ENCODE data around the gene MIF4GD. TPM values are rescaled to one million over a fixed set of nuclear protein-coding genes. Genes with fewer than 3 reads are reported as not detected.

The MIF4GD gene
- total RNA-seq, 1 experiment from 2014 or later, result 26.1 TPM

DNA sequence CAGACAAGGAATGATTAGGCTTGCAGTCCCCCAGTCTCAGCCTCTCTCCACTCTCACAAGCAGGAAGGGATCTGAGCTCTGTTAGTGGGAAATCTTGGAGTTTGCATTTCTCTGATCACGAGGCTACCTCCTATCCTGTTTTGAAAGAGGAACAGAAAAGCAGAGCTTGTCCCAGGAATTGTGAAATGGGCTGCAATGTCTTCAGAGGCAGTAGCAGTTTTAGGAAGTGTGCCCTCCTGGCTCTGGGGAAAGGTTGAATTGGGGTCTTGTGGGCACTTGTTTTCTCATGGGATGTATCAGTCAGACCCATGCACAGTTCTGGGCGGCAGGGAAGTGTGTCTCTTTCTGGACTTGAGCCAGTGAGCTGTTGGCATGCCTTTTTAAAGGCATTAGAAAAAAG, 42.7 kb downstream of the MIF4GD start:
- no peak overlapping the region for H3K27ac Mint-ChIP-seq
- H3K4me1 Mint-ChIP-seq, result no peaks in the 10 kb centered on the region
- H3K4me2 ChIP-seq (ENCODE audit: insufficient read depth, insufficient read length, low read length), result no peak overlapping the region
- H3K36me3 Mint-ChIP-seq (ENCODE audit: insufficient read depth in 1 of 3, low read depth in 3 of 3), result peaks cover 45 to 91% (median 86%) of the 10 kb centered on the region in 3 experiments
- H2BK5ac ChIP-seq (ENCODE audit: insufficient read length, low read length), result no peak overlapping the region
- no peak overlapping the region for H4K5ac ChIP-seq (ENCODE audit: insufficient read length, low read depth, low read length)
- no peak overlapping the region for H3K9ac ChIP-seq (ENCODE audit: extremely low read depth, insufficient read length, low read length)
- no peak overlapping the region for H2AK5ac ChIP-seq (ENCODE audit: insufficient read length, low read length)
- DNase-seq, result no peak
- TF ChIP-seq, protein P1, sequence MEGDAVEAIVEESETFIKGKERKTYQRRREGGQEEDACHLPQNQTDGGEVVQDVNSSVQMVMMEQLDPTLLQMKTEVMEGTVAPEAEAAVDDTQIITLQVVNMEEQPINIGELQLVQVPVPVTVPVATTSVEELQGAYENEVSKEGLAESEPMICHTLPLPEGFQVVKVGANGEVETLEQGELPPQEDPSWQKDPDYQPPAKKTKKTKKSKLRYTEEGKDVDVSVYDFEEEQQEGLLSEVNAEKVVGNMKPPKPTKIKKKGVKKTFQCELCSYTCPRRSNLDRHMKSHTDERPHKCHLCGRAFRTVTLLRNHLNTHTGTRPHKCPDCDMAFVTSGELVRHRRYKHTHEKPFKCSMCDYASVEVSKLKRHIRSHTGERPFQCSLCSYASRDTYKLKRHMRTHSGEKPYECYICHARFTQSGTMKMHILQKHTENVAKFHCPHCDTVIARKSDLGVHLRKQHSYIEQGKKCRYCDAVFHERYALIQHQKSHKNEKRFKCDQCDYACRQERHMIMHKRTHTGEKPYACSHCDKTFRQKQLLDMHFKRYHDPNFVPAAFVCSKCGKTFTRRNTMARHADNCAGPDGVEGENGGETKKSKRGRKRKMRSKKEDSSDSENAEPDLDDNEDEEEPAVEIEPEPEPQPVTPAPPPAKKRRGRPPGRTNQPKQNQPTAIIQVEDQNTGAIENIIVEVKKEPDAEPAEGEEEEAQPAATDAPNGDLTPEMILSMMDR (conservative IDR thresholded peaks at IDR 0.05), result no peak
- H2BK12ac ChIP-seq (ENCODE audit: insufficient read length, low read depth, low read length), result no peak overlapping the region
- no peaks in the 10 kb centered on the region for H3K23me2 ChIP-seq (ENCODE audit: insufficient read length, low read depth, low read length, poor library complexity, severe bottlenecking)
- H3K9me3 Mint-ChIP-seq, result no peaks in the 10 kb centered on the region
- no peak overlapping the region for H3K23ac ChIP-seq (ENCODE audit: insufficient read length, low read depth, low read length)
- H4K91ac ChIP-seq (ENCODE audit: insufficient read length, low read depth, low read length), result no peak overlapping the region
- no peaks in the 10 kb centered on the region for H3K9me3 ChIP-seq (ENCODE audit: control insufficient read depth, low read depth, low read length)
- H2AFZ ChIP-seq (ENCODE audit: low read length), result no peak overlapping the region
- no peak overlapping the region for H2BK20ac ChIP-seq (ENCODE audit: low read depth, low read length, poor library complexity, severe bottlenecking)
- WGBS (ENCODE audit: extremely low coverage, insufficient read length, low lambda C conversion rate), result no CpG with 5 or more reads among the region's 2 CpGs
- no peak overlapping the region for H3K18ac ChIP-seq (ENCODE audit: insufficient read length, low read depth, low read length)
- H3K79me2 ChIP-seq (ENCODE audit: insufficient read depth, low read length), result no peaks in the 10 kb centered on the region
- no peak overlapping the region for H2BK120ac ChIP-seq (ENCODE audit: low read depth, low read length, poor library complexity, severe bottlenecking)
- no peak overlapping the region for H3K56ac ChIP-seq (ENCODE audit: insufficient read length, low read depth, low read length)
- H3K27ac ChIP-seq (ENCODE audit: insufficient read length, low read depth, low read length), result no peak overlapping the region
- no peak overlapping the region for H3K4ac ChIP-seq (ENCODE audit: low read depth, low read length)
- H3K27me3 Mint-ChIP-seq (ENCODE audit: low read depth), result no peaks in the 10 kb centered on the region
- H3K79me1 ChIP-seq (ENCODE audit: insufficient read depth, low read depth, low read length, poor library complexity, severe bottlenecking), result no peaks in the 10 kb centered on the region
- no peaks in the 10 kb centered on the region for H3K4me1 ChIP-seq (ENCODE audit: insufficient read depth, low read length)
- H3T11ph ChIP-seq (ENCODE audit: low read length), result no peak overlapping the region
- H4K20me1 ChIP-seq (ENCODE audit: control insufficient read depth, insufficient read depth, insufficient read length), result no peaks in the 10 kb centered on the region
- H3K14ac ChIP-seq (ENCODE audit: insufficient read depth, low read length), result no peak overlapping the region
- H3K27me3 ChIP-seq (ENCODE audit: insufficient read depth, low read length), result no peaks in the 10 kb centered on the region
- H4K8ac ChIP-seq (replicated peaks; ENCODE audit: insufficient read length, low read depth, low read length), result no peak overlapping the region
- no peak overlapping the region for H2BK15ac ChIP-seq (ENCODE audit: low read depth, low read length)
- H3K4me3 Mint-ChIP-seq, result no peak overlapping the region

All from H9 (cell line).